Measurements from ENCODE around the gene USP17L21.
"Not testable (repeated sequence)": the region's sequence is repeated elsewhere in the genome, so short reads cannot be mapped to it uniquely, and the experiment has no call there.

DNA sequence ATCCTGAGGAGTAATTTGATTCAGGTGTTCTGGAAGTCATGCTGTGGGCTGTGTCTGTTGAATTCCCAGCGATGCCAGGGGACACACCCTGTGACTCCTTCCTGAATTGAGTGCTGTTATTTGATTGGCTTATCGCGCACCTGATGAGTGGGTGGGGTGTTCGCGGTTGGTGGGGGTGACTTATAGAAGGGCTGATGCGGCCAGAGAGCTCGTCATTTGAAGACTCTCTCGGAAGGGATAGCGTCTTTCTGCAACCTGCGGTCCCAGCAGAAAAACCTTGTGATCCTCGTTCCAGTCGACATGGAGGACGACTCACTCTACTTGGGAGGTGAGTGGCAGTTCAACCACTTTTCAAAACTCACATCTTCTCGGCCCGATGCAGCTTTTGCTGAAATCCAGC is 4.8 kb upstream of the USP17L21 start, which contains the start of gene USP17L20:
- not testable (repeated sequence) for TF ChIP-seq ARNTL (CRISPR knock-in tag; IDR thresholded peaks at IDR 0.05; ENCODE audit: borderline replicate concordance, low read depth); ZNF565 (CRISPR knock-in tag; conservative IDR thresholded peaks at IDR 0.05; ENCODE audit: low read depth); ZFP30 (CRISPR knock-in tag; IDR thresholded peaks at IDR 0.05); RARB (CRISPR knock-in tag; IDR thresholded peaks at IDR 0.05); PPARA (CRISPR knock-in tag; IDR thresholded peaks at IDR 0.05; ENCODE audit: borderline replicate concordance); BACH2 (CRISPR knock-in tag; IDR thresholded peaks at IDR 0.05; ENCODE audit: borderline replicate concordance); ZNF70 (CRISPR knock-in tag; IDR thresholded peaks at IDR 0.05)
- TF ChIP-seq, protein P1, sequence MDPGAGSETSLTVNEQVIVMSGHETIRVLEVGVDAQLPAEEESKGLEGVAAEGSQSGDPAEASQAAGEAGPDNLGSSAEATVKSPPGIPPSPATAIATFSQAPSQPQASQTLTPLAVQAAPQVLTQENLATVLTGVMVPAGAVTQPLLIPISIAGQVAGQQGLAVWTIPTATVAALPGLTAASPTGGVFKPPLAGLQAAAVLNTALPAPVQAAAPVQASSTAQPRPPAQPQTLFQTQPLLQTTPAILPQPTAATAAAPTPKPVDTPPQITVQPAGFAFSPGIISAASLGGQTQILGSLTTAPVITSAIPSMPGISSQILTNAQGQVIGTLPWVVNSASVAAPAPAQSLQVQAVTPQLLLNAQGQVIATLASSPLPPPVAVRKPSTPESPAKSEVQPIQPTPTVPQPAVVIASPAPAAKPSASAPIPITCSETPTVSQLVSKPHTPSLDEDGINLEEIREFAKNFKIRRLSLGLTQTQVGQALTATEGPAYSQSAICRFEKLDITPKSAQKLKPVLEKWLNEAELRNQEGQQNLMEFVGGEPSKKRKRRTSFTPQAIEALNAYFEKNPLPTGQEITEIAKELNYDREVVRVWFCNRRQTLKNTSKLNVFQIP (CRISPR knock-in tag; IDR thresholded peaks at IDR 0.05; ENCODE audit: borderline replicate concordance, low read depth), result not testable (repeated sequence)
- TF ChIP-seq, protein P2, sequence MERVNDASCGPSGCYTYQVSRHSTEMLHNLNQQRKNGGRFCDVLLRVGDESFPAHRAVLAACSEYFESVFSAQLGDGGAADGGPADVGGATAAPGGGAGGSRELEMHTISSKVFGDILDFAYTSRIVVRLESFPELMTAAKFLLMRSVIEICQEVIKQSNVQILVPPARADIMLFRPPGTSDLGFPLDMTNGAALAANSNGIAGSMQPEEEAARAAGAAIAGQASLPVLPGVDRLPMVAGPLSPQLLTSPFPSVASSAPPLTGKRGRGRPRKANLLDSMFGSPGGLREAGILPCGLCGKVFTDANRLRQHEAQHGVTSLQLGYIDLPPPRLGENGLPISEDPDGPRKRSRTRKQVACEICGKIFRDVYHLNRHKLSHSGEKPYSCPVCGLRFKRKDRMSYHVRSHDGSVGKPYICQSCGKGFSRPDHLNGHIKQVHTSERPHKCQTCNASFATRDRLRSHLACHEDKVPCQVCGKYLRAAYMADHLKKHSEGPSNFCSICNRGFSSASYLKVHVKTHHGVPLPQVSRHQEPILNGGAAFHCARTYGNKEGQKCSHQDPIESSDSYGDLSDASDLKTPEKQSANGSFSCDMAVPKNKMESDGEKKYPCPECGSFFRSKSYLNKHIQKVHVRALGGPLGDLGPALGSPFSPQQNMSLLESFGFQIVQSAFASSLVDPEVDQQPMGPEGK (CRISPR knock-in tag; IDR thresholded peaks at IDR 0.05; ENCODE audit: borderline replicate concordance), result not testable (repeated sequence)

Data from SK-N-SH treated with all-trans-retinoic acid at 6 μM for 48 hours (cell line).